Activated CD4-positive, CD25-positive, alpha-beta regulatory T cell treated with anti-CD3 and anti-CD28 coated beads, Interleukin-2, amount 50 U/mL, for 24 hours (primary cell): ENCODE measurements around the gene SSU72.
"Not testable (repeated sequence)": the region's sequence is repeated elsewhere in the genome, so short reads cannot be mapped to it uniquely, and the experiment has no call there.

Experiments
- ATAC-seq, 2 donors: fragments of 150-1000 bp; cut with Tn5 transposase; one replicate each; pipeline ENCODE4 v1.10.0; 2021; ENCODE audit warnings: mild to moderate bottlenecking in 1 of 2, moderate library complexity in 1 of 2

SSU72 gene

GRCh38 chr1:1558591-1558990, 16.1 kb downstream of the SSU72 start:
- ATAC-seq: no peak

- ATAC-seq: not testable (repeated sequence)
Measured at GRCh38 chr1:1557688-1558087, 17.0 kb downstream of the SSU72 start.

DNA sequence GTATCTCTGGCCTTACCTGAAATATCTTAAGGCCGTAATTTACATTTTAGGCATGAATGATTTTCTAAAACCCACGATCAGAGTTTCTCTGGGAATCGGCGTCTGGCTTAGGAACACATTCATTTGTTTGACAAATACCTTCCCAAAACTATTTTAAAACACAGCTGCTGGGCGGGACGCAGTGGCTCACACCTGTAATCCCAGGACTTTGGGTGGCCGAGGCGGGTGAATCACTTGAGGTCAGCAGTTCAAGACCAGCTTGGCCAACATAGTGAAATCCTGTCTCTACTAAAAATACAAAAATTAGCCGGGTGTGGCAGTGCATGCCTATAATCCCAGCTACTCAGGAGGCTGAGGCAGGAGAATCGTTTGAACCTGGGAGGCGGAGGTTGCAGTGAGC, 17.7 kb downstream of the SSU72 start:
- not testable (repeated sequence) for ATAC-seq

- no peak for ATAC-seq
Measured at GRCh38 chr1:1556505-1556904, 18.2 kb downstream of the SSU72 start.

DNA sequence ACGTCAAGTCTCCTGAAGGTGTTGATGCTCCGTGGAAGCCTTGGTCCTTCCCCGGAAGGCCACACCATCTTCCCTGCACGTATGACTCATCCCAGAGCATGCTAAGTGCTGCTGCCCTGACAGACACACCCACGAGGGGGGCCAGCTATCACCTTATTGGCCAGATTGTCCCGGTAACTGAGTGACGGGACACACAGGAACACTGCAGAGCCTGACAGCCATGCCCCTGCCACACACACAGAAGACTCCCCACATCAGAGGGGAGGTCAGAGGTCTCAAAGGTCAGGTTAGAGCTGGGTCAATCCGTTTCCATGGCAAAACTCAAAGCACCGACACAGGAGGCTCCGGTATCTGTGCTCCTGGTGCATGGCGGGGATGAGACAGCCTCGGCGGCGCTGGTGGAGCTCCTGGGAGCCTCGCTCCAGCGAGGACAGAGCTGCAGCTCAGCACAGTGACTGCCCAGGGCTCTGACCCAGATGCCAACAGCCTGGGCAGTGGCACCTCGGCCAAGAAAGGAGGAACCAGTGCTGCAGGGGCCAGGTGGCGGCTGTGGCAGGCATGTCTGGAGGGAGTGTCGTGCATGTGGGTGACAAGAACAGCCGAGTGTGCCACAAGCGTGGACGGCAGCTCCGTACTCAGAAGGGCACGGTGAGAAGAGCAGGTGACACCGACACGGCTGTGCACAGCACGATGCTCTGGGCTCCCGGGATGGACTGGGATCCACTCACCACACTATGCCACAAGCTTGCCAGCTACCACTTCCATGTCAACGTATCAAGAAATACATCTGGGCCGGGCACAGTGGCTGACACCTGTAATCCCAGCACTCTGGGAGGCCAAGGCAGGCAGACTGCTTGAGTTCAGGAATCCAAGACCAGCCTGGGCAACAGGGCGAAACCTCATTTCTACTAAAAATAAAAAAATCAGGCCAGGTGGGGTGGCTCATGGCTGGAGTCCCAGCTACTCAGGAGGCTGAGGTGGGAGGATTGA, 19.4 kb downstream of the SSU72 start:
- ATAC-seq: no peak

DNA sequence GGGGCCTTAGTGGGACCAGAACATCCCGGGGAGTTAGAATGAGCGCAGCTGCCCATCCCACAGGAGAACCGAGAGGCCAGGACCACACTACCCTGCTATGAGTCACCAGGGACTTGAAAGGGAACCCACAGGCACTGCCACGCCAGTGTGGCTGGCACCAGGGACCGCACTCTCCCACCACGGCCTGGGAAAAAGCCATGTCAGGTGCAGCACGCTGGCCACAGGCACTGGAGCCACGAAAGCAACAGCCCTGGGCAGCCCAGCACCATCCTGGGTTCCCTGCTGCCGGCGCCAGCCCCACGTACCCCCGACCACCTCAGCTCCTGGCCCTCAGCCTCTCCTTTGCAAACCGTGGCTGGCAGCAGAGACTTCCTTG, 20.1 kb downstream of the SSU72 start:
- ATAC-seq: no peak

DNA sequence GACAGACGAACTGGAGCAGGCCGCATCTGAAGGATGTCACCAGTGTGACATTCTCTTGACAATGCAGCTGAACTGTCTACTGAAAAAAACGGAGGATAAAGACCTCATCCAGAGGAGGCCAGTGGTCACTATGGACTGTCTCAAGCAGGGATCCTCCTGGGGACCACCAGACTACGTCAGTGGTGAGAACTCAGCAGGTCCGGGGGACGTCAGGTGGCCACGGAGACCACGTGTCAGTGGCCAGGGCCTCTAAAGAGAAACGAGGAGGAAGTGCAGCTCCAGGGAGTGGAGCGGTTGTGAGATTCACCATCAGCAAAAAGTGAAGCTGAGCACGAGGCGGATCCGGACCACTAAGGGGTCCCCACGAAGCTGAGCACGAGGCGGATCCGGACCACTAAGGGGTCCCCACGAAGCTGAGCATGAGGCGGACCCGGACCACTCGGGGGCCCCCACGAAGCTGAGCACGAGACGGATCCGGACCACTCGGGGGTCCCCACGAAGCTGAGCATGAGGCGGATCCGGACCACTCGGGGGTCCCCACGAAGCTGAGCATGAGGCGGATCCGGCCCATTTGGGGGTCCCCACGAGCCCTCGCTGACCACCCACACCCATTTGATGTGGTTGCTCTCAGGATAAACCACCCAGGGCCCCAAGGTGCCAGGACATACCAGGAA, 20.7 kb downstream of the SSU72 start:
- no peak for ATAC-seq

- ATAC-seq: no peak
Measured at GRCh38 chr1:1552263-1552639, 22.4 kb downstream of the SSU72 start.

- no peak for ATAC-seq
Measured at GRCh38 chr1:1551524-1552262, 23.0 kb downstream of the SSU72 start.

DNA sequence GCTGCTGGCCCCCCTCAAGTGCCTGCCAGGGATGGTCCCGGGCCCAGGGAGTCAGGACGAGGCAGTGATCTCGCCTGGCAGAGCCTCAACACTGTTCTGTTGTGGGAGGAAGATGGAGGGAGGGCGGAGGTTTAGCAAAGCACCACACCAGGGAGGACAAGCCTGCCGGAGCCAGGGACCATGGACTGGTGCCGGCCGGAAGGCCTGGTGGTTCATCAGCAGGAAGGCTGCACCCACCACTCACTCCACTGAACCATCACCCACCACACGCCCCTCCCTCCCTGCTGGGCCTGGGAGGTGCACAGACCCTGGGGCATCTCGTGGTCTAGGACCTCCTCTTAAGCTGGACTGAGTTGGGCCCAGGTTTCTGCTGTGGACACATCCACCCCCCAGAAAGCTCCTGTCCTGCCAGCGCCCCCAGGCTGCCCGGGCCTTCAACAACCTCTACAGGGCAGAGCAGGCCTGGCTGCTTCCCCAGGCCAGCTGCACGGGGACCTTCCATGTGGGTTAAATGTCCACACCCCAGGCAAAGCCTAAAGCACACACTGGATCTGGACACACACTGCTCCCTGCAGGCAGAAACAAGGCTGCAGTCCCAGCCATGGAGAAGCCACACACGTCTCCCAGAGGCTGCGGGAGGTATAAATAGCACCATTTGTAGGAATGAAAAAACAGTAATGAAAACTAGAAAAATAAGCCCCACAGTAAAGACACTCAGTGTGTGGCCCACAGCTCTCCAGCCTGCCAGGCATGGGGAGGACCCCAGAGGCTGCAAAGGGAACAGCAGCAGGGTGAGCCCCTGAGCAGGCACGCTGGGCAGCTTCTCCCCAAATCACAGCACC, 23.9 kb downstream of the SSU72 start:
- no peak for ATAC-seq

DNA sequence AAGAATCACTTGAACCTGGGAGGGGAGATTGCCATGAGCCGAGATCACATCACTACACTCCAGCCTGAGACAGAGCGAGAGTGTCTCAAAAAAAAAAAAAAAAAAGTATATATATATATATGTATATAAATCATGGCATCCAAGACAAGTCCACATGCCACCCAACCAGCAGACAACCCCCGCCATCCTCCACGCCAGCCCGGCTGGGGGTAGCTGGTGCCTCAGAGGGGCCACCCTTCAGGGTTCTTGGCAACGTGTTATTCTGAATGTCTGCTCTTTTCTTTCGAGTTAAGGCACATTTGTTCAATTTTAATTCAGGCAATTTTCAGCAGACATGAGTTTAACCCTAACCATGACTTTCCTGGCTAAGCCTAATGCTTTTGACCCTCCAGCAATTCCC, 24.6 kb downstream of the SSU72 start:
- ATAC-seq: no peak

DNA sequence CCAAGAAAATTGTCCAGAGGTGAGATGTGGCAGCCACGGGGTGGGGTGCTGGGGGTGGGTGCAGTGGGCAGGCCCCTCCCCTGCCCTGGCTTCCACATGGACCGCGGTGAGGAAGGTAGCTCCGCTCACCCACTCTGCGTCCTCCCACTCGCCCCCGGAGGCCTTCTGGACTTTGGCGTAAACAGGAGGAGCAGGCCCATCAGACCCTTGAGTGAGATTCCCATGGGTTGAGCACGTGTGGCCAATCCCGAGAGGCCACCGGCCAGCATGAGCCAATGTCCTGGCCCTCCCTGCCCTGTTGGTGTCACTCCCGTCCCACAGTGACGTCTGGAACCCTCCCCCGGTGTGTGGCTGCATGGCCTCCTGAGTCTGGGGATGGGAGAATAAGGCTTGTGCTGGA, 26.1 kb downstream of the SSU72 start:
- no peak for ATAC-seq

DNA sequence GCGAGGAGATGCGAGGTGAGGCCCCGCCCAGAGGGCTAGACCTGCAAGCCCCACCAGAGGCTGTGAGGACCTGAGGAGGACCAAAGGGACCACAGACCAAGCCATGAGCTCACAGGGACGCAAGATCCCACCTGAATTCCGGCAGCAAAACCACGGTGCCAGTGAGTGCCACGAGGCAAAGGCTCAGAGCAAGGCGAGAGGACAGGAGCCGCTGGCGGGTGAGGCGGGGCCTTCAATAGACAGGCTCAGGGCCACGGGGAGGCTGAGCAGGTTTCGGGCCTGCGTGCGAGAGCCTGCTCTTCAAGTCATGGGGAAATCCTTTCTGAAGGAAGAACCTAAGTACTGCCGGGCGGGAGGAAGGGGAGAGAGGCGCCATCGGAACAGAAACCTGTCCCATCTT, 27.2 kb downstream of the SSU72 start:
- ATAC-seq: no peak

- no peak for ATAC-seq
Measured at GRCh38 chr1:1547011-1547410, 27.7 kb downstream of the SSU72 start.

- ATAC-seq: no peak
Measured at GRCh38 chr1:1545946-1546737, 28.5 kb downstream of the SSU72 start.

- no peak for ATAC-seq
Measured at GRCh38 chr1:1544544-1544943, 30.1 kb downstream of the SSU72 start.

GRCh38 chr1:1543706-1544099, 31.0 kb downstream of the SSU72 start:
- no peak for ATAC-seq

DNA sequence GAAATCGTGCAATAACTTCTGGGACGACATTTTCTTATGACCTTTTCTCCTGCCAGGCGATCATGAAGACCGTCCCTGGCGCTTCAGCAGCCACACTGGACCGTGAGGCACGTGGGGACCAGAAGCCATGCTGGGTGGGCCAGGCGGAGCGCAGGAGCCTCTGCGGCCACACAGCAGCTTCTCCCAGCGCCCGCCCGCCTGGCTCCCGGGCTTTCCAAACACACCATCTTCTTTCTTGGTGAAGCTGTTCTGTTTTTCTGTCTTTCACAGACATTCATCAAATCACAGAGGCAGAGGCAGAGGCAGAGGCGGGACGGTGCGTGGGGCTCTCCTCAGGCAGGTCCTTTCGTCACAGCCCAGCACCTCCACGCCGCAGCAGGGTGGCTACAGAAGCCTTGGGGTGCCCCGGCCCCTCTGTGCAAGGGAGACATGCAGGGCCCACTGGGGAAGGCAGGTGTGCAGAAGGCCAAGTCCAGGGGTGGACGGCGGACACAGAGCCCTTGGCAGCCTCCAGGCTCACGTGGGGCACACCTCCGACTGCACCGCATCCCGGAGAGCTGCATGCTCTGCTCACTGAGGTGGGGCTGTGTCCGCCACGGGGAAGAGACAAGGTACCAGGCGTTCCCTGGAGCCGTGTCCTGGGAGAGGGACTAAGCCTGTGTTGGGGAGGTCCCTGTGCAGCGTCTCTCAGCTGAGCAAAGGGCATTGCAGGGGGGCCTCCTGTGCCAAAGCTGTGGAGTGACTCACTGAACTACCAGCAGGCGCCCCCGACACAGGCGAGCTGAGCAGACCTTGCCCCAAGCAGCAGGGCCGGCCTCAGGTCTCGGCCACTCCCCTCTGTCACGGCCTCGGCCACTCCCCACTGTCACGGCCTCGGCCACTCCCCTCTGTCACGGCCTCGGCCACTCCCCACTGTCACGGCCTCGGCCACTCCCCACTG, 31.6 kb downstream of the SSU72 start:
- no peak for ATAC-seq

DNA sequence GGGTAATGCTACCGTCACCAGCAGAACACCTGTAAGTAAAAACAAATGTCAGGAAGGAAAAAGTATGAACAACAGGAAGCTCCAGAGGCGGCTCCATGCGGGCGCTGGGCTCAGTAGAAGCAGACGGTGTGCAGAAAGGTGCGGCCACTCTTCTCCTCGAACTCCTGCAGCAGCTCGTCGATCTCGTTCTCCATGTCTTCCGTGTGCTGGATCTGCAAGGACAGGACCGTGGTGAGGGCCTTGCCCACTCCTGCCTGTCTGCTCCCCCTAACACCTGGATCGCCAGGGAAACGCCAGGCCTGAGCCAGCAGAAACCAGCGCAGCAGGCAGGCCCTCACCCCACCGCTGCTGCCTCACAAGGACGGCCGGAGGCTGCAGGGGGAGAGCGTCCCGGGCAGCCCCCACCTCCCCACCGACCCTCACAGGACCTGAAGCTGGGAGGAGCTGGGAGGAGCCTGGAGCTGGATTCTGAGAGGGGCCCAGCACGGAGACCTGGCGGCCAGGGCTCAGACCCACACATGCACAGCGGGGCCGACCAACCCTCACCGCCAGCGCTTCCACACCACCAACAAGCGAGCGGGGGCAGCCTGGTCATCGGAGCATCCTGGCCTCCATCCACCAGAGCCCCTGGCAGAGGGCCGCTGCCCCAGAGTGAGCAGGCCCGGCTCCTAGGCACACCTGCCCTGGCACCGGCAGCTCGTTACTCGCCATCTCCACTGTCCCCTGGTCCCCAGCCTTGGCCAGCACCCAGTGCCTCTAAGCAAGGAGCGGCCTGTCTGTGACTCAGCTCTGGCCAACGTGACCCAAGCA, 32.5 kb downstream of the SSU72 start:
- ATAC-seq: no peak
